ENCODE data around the gene RNU4-1.
"Not testable (repeated sequence)": the region's sequence is repeated elsewhere in the genome, so short reads cannot be mapped to it uniquely, and the experiment has no call there.

The RNU4-1 gene

GRCh38 chr12:120257041-120257821, 35.8 kb downstream of the RNU4-1 start:
- DNase-seq, result no peak

- no peak for DNase-seq
Measured at GRCh38 chr12:120254809-120255208, 38.2 kb downstream of the RNU4-1 start.

- not testable (repeated sequence) for DNase-seq
Measured at GRCh38 chr12:120253313-120253712, 39.7 kb downstream of the RNU4-1 start.

- no peak for DNase-seq
Measured at GRCh38 chr12:120252071-120252906, 40.7 kb downstream of the RNU4-1 start.

- not testable (repeated sequence) for DNase-seq
Measured at GRCh38 chr12:120251364-120252070, 41.5 kb downstream of the RNU4-1 start.

GRCh38 chr12:120249875-120250795, 42.9 kb downstream of the RNU4-1 start:
- DNase-seq, result no peak

GRCh38 chr12:120249266-120249874, 43.7 kb downstream of the RNU4-1 start:
- no peak for DNase-seq

- no peak for DNase-seq
Measured at GRCh38 chr12:120247621-120248030, 45.4 kb downstream of the RNU4-1 start.

- DNase-seq, result no peak
Measured at GRCh38 chr12:120247183-120247582, 45.9 kb downstream of the RNU4-1 start.

- DNase-seq, result not testable (repeated sequence)
Measured at GRCh38 chr12:120246705-120247104, 46.3 kb downstream of the RNU4-1 start.
